ENCODE data around the gene NPTXR.

GRCh38 chr22:38770257-38770949, 73.4 kb downstream of the NPTXR start:
- TF ChIP-seq POLR2A (IDR thresholded peaks at IDR 0.05) (no peak), CTCF (IDR thresholded peaks at IDR 0.05) (no peak)

Data from lower leg skin (tissue), 3 donors.